ENCODE results near the gene SPOCK1.
"Not testable (repeated sequence)": the region's sequence is repeated elsewhere in the genome, so short reads cannot be mapped to it uniquely, and the experiment has no call there.

The SPOCK1 gene

GRCh38 chr5:136992796-136993489 is 506.2 kb downstream of the SPOCK1 start:
- no peak for DNase-seq

- no peak for DNase-seq
These were observed 513.2 kb downstream of the SPOCK1 start for GRCh38 chr5:136985785-136986475.

GRCh38 chr5:136984772-136985446 is 514.2 kb downstream of the SPOCK1 start:
- no peak for DNase-seq

- DNase-seq, result no peak
These were observed 517.2 kb downstream of the SPOCK1 start for GRCh38 chr5:136981936-136982335.

- DNase-seq, result no peak
These were observed 520.0 kb downstream of the SPOCK1 start for GRCh38 chr5:136979131-136979530.

- no peak for DNase-seq
These were observed 535.6 kb downstream of the SPOCK1 start for GRCh38 chr5:136963504-136963903.

- DNase-seq, result no peak
These were observed 541.7 kb downstream of the SPOCK1 start for GRCh38 chr5:136957428-136957827.

GRCh38 chr5:136954142-136954541 is 545.0 kb downstream of the SPOCK1 start:
- DNase-seq, result not testable (repeated sequence)

GRCh38 chr5:136953346-136954069 is 545.6 kb downstream of the SPOCK1 start:
- DNase-seq, result not testable (repeated sequence)

GRCh38 chr5:136927571-136927970 is 571.6 kb downstream of the SPOCK1 start:
- no peak for DNase-seq

- no peak for DNase-seq
These were observed 573.1 kb downstream of the SPOCK1 start for GRCh38 chr5:136926073-136926472.
